Stimulated activated CD8-positive, alpha-beta memory T cell treated with anti-CD3 and anti-CD28 coated beads, Interleukin-7, amount 100 ng/mL, for 1 hour (primary cell): ENCODE results near the gene OAS1.

Source experiments
- DNase-seq, 2 donors: peaks; one replicate each; pipeline ENCODE4 v3.0.0-alpha.2; 2020; ENCODE audit warnings: low read depth in 2 of 2

The OAS1 gene

GRCh38 chr12:112906712-112907414 lies at the start of gene OAS1:
Gene OAS1 (plus strand): TSS chr12:112906962. CDS start chr12:112907040, 78 bp downstream.
- peak in 1 of 2 donors; percentile 15 for DNase-seq

GRCh38 chr12:112859291-112859690 lies 47.5 kb upstream of the OAS1 start:
- no peak for DNase-seq

- DNase-seq, result no peak
Observed at GRCh38 chr12:112860181-112860580, 46.6 kb upstream of the OAS1 start.

GRCh38 chr12:112861284-112861683 lies 45.5 kb upstream of the OAS1 start:
- no peak for DNase-seq

GRCh38 chr12:112862636-112863290 lies 44.0 kb upstream of the OAS1 start:
- DNase-seq, result no peak

GRCh38 chr12:112868459-112869041 lies 38.2 kb upstream of the OAS1 start:
- no peak for DNase-seq

GRCh38 chr12:112869091-112869490 lies 37.7 kb upstream of the OAS1 start:
- DNase-seq, result no peak

GRCh38 chr12:112869778-112870177 lies 37.0 kb upstream of the OAS1 start:
- DNase-seq, result no peak

GRCh38 chr12:112870267-112870980 lies 36.3 kb upstream of the OAS1 start:
- DNase-seq, result no peak

- DNase-seq, result no peak
Observed at GRCh38 chr12:112875608-112876007, 31.2 kb upstream of the OAS1 start.

- no peak for DNase-seq
Observed at GRCh38 chr12:112876506-112876905, 30.3 kb upstream of the OAS1 start.

GRCh38 chr12:112877006-112877405 lies 29.8 kb upstream of the OAS1 start:
- no peak for DNase-seq

- no peak for DNase-seq
Observed at GRCh38 chr12:112878488-112878887, 28.3 kb upstream of the OAS1 start.

- no peak for DNase-seq
Observed at GRCh38 chr12:112879191-112879705, 27.5 kb upstream of the OAS1 start.

GRCh38 chr12:112881602-112882001 lies 25.2 kb upstream of the OAS1 start:
- DNase-seq, result no peak

- no peak for DNase-seq
Observed at GRCh38 chr12:112885236-112885635, 21.5 kb upstream of the OAS1 start.

- no peak for DNase-seq
Observed at GRCh38 chr12:112887550-112887949, 19.2 kb upstream of the OAS1 start.

- DNase-seq, result no peak
Observed at GRCh38 chr12:112891093-112892024, 15.4 kb upstream of the OAS1 start.

GRCh38 chr12:112892856-112893255 lies 13.9 kb upstream of the OAS1 start:
- no peak for DNase-seq

GRCh38 chr12:112894128-112894527 lies 12.6 kb upstream of the OAS1 start:
- no peak for DNase-seq

- DNase-seq, result no peak
Observed at GRCh38 chr12:112898380-112898779, 8.4 kb upstream of the OAS1 start.
